Measurements from ENCODE around the gene CCBE1. TPM values are rescaled to one million over a fixed set of nuclear protein-coding genes. Genes with fewer than 3 reads are reported as not detected.

Gene CCBE1
- total and polyA plus RNA-seq, 9 of the 15 experiments (the other 6 are each of a cell fraction or from before 2014, with no cell fraction given), result 0.20 TPM; not detected in 8

DNA sequence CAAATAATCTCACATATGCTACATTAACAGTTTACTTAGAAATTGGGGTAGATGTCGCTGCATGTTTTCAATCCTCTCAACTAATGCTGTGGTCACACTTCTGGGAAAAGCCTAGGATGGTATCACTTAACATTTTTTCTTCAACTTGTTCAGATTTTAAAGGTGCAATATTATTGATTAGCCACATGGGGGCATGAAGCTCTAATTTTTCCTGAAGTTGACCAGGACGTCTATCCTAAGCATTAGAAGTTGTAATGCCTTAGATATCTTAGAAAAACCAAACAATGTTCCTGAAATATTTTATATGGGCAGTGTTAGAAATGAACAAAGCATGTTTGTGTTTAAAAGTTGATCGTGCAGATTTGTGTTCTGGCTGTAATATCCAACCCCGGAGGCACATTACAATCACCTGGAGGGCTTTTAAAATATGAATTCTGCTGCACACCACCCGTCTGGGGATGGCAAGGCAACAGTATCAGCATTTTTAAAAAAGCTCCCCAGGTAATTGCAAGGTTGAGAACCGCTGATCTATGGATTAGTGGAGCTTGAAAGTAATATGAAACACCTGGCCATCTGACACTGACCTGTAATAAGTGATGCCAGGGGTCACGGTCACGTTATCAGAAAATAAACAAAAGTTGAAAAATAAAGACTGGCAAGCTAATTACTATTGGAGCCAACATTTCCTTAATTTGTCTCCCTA lies 237.7 kb downstream of the CCBE1 start:
- FAIRE-seq, result peak; percentile 63
- POLR2A ChIA-PET, result interaction anchor here (0.9 kb wide), 1 partner anchor 135 kb away, joined by 3 read pairs; no protein-coding TSS in a partner anchor
- TF ChIP-seq, protein P1, sequence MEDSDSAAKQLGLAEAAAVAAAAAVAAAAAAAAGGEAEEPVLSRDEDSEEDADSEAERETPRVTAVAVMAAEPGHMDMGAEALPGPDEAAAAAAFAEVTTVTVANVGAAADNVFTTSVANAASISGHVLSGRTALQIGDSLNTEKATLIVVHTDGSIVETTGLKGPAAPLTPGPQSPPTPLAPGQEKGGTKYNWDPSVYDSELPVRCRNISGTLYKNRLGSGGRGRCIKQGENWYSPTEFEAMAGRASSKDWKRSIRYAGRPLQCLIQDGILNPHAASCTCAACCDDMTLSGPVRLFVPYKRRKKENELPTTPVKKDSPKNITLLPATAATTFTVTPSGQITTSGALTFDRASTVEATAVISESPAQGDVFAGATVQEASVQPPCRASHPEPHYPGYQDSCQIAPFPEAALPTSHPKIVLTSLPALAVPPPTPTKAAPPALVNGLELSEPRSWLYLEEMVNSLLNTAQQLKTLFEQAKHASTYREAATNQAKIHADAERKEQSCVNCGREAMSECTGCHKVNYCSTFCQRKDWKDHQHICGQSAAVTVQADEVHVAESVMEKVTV (CRISPR knock-in tag; IDR thresholded peaks at IDR 0.05), result 0 out of 2 replicates have a peak, but pooled peaks have one; percentile 20
- no peak for TF ChIP-seq STAT5B (CRISPR knock-in tag; IDR thresholded peaks at IDR 0.05)
- peak; percentile 29 to 54 (median 47); a peak in 5 of 6 replicates for TF ChIP-seq CTCF (IDR thresholded peaks at IDR 0.05 in 2 of 3, conservative IDR thresholded peaks at IDR 0.05 in 1 of 3; ENCODE audit: insufficient read depth in 2 of 3, low read depth in 1 of 3, low read length in 3 of 3)
- no peak for TF ChIP-seq STAT5A (IDR thresholded peaks at IDR 0.05; ENCODE audit: borderline replicate concordance, low read length)
- TF ChIP-seq PURB (CRISPR knock-in tag; IDR thresholded peaks at IDR 0.05; ENCODE audit: low read depth), result no peak
- no peak for TF ChIP-seq PYGO2 (tag; IDR thresholded peaks at IDR 0.05)
- no peak for TF ChIP-seq MBD2 (IDR thresholded peaks at IDR 0.05; ENCODE audit: borderline replicate concordance, low read depth)
- peak; percentile 57 to 68 for TF ChIP-seq RAD21 (CRISPR knock-in tag; conservative IDR thresholded peaks at IDR 0.05 in 1 of 2, IDR thresholded peaks at IDR 0.05 in 1 of 2)

More for the DNA sequence above, 237.7 kb downstream of the CCBE1 start:
- no peaks in the 10 kb centered on the region for H3K36me3 ChIP-seq (ENCODE audit: control insufficient read depth, insufficient read depth, low read length)
- H3K9me1 ChIP-seq (ENCODE audit: control insufficient read depth, insufficient read depth, low read length), result no peaks in the 10 kb centered on the region
- peaks cover 0 to 13% of the 10 kb centered on the region in 2 experiments; a peak in 2 of 5 replicates for H3K27me3 ChIP-seq (ENCODE audit: control insufficient read depth in 2 of 2, insufficient read depth in 2 of 2, low read length in 2 of 2)
- H3K79me2 ChIP-seq (ENCODE audit: control insufficient read depth, insufficient read depth, low read length), result no peaks in the 10 kb centered on the region
- in situ Hi-C loops (cut with MboI) (loop anchor here (10.0 kb wide), 1 partner anchor 365 kb away; no protein-coding TSS in a partner anchor), intact Hi-C loops (cut with micrococcal nuclease) (loop anchor here (1.0 kb wide), 1 partner anchor 364 kb away; no protein-coding TSS in a partner anchor)
- H3K9me3 ChIP-seq (replicated peaks; ENCODE audit: control insufficient read depth, insufficient read depth, low read depth, low read length), result no peaks in the 10 kb centered on the region
- no peak overlapping the region for H3K4me2 ChIP-seq (ENCODE audit: insufficient read depth, low read length)
- BruUV-seq (replicated peaks), result no TSS peak
- DNase-seq (ENCODE audit: extremely low read depth in 1 of 4, low spot score in 3 of 4), result peak; percentile 11 to 39 (median 31)
- H3K4me1 ChIP-seq (replicated peaks in 1 of 2; ENCODE audit: control insufficient read depth in 2 of 2, insufficient read depth in 2 of 2, low read length in 2 of 2), result no peaks in the 10 kb centered on the region
- no peak overlapping the region for H3K4me3 ChIP-seq
- no peaks in the 10 kb centered on the region for H4K20me1 ChIP-seq (replicated peaks; ENCODE audit: control insufficient read depth, insufficient read depth, low read length)
- 3% methylated on average over 8 of the region's 8 CpGs for WGBS (ENCODE audit: insufficient coverage, low coverage, missing lambda C conversion rate)
- CTCF ChIA-PET (ENCODE audit: low intra/inter-chr PET ratio), result interaction anchor here (0.6 to 1.2 kb wide), 2 partner anchors 364 to 561 kb away, joined by 3 read pairs; no protein-coding TSS in a partner anchor
- no peak overlapping the region for H2AFZ ChIP-seq (ENCODE audit: low read depth, low read length)
- ATAC-seq, result no peak
- H3K9ac ChIP-seq (ENCODE audit: insufficient read depth in 1 of 2, low read depth in 2 of 2, low read length in 2 of 2), result no peak overlapping the region
- no peak overlapping the region for H3K27ac ChIP-seq (ENCODE audit: extremely low read depth, low read depth, low read length)
